WTC11 (cell line): ENCODE data around the gene H19. TPM values are rescaled to one million over a fixed set of nuclear protein-coding genes. Genes with fewer than 3 reads are reported as not detected.

Experiments used
- ATAC-seq: fragments of 200-7000 bp; cut with Tn5 transposase; 2 replicates; pipeline ENCODE4 v1.10.0; 2021; ENCODE audit warnings: mild to moderate bottlenecking, moderate library complexity
- CTCF ChIA-PET: fragments of 300-600 bp; sonication (Branson Sonifier 250); formaldehyde crosslinking; loops from one replicate; lab custom pipeline; 2021; ENCODE audit warnings: antibody characterized with exemption; lab: Charles Lee
- POLR2A ChIA-PET: fragments of 350-600 bp; sonication (Branson Sonifier 250); formaldehyde crosslinking; loops from one replicate; lab custom pipeline; 2021; ENCODE audit warnings: antibody characterized with exemption; lab: Charles Lee
- DNase-seq: peaks from one replicate; pipeline ENCODE4 v3.0.0; 2021; ENCODE audit warnings: low spot score
- H3K27ac Mint-ChIP-seq: 2 replicates; pipeline ENCODE4 v1.8.0; 2021; ENCODE audit warnings: mixed read lengths
- H3K27me3 Mint-ChIP-seq: 2 replicates; pipeline ENCODE4 v1.8.0; 2021; ENCODE audit warnings: low read depth, mild to moderate bottlenecking, moderate library complexity, mixed read lengths
- H3K36me3 Mint-ChIP-seq: 2 replicates; pipeline ENCODE4 v1.8.0; 2021; ENCODE audit warnings: mixed read lengths
- H3K4me1 Mint-ChIP-seq: 2 replicates; pipeline ENCODE4 v1.8.0; 2022; ENCODE audit warnings: mixed read lengths
- H3K4me3 Mint-ChIP-seq: 2 replicates; pipeline ENCODE4 v1.8.0; 2021; ENCODE audit warnings: mild to moderate bottlenecking, moderate library complexity, mixed read lengths
- H3K9me3 Mint-ChIP-seq: 2 replicates; pipeline ENCODE4 v1.8.0; 2021; ENCODE audit warnings: mixed read lengths
- AR ChIP-seq: fragments of 250-450 bp; sonication (Bioruptor Pico); IDR thresholded peaks from 2 replicates; pipeline ENCODE4 v1.9.0; 2021; ENCODE audit warnings: mild to moderate bottlenecking
- ATF3 ChIP-seq: sonication (generic); formaldehyde crosslinking; conservative IDR thresholded peaks from 2 replicates; pipeline ENCODE4 v1.8.1; 2022; ENCODE audit warnings: mild to moderate bottlenecking, missing genetic modification reagents
- FOXK1 ChIP-seq: sonication (generic); formaldehyde crosslinking; IDR thresholded peaks from 2 replicates; pipeline ENCODE4 v1.8.0; 2022; ENCODE audit warnings: mild to moderate bottlenecking, moderate library complexity, missing genetic modification reagents
- GTF2I ChIP-seq: fragments of 250-450 bp; sonication (Bioruptor Pico); conservative IDR thresholded peaks from 2 replicates; pipeline ENCODE4 v1.4.0; 2021; ENCODE audit warnings: mild to moderate bottlenecking
- NFE2L1 ChIP-seq: sonication (generic); formaldehyde crosslinking; IDR thresholded peaks from 2 replicates; pipeline ENCODE4 v1.8.1; 2023; ENCODE audit warnings: missing genetic modification reagents
- NR3C1 ChIP-seq: sonication (generic); formaldehyde crosslinking; conservative IDR thresholded peaks from 2 replicates; pipeline ENCODE4 v1.8.1; 2023; ENCODE audit warnings: low read depth, mild to moderate bottlenecking, missing genetic modification reagents
- OVOL2 ChIP-seq: fragments of 250-450 bp; sonication (Bioruptor Pico); IDR thresholded peaks from 2 replicates; pipeline ENCODE4 v1.9.0; 2021; ENCODE audit warnings: mild to moderate bottlenecking, borderline replicate concordance
- PRDM15 ChIP-seq: sonication (generic); formaldehyde crosslinking; IDR thresholded peaks from 2 replicates; pipeline ENCODE4 v1.8.0; 2022; ENCODE audit warnings: missing genetic modification reagents
- PREB ChIP-seq: sonication (generic); formaldehyde crosslinking; IDR thresholded peaks from 2 replicates; pipeline ENCODE4 v1.8.1; 2022; ENCODE audit warnings: mild to moderate bottlenecking, missing genetic modification reagents, moderate library complexity, borderline replicate concordance
- PRRX2 ChIP-seq: fragments of 250-450 bp; sonication (Bioruptor Pico); IDR thresholded peaks from 2 replicates; pipeline ENCODE4 v1.8.0; 2021; ENCODE audit warnings: mild to moderate bottlenecking
- RORB ChIP-seq: fragments of 250-450 bp; sonication (Bioruptor Pico); IDR thresholded peaks from 2 replicates; pipeline ENCODE4 v1.9.0; 2021; ENCODE audit warnings: mild to moderate bottlenecking
- ZMAT4 ChIP-seq: fragments of 250-450 bp; sonication (Bioruptor Pico); IDR thresholded peaks from 2 replicates; pipeline ENCODE4 v1.9.0; 2021; ENCODE audit warnings: mild to moderate bottlenecking
- ZNF425 ChIP-seq: fragments of 250-450 bp; sonication (Bioruptor Pico); conservative IDR thresholded peaks from 2 replicates; pipeline ENCODE4 v1.9.0; 2021; ENCODE audit warnings: mild to moderate bottlenecking
- ZNF671 ChIP-seq: fragments of 250-450 bp; sonication (Bioruptor Pico); IDR thresholded peaks from 2 replicates; pipeline ENCODE4 v1.8.0; 2021; ENCODE audit warnings: mild to moderate bottlenecking
- total RNA-seq: library from RNA; stranded (reverse); gene quantifications from 3 replicates; pipeline ENCODE4 v1.2.3, GENCODE V29; 2021

H19 gene
- total RNA-seq, 1 experiment from 2014 or later, result 12.7 TPM

- H3K27ac Mint-ChIP-seq, result no peak overlapping the region
- CTCF ChIA-PET, result interaction anchor here (0.8 to 22.2 kb wide), 6 partner anchors 11 to 387 kb away, joined by 3 to 761 read pairs (median 16); partner anchors contain the start of gene INS
- no peaks in the 10 kb centered on the region for H3K36me3 Mint-ChIP-seq
Measured at GRCh38 chr11:2039198-2039759, 41.6 kb upstream of the H19 start.

More at GRCh38 chr11:2039198-2039759, 41.6 kb upstream of the H19 start:
- no peaks in the 10 kb centered on the region for H3K9me3 Mint-ChIP-seq
- TF ChIP-seq AR (CRISPR knock-in tag) (no peak), ATF3 (CRISPR knock-in tag) (no peak), PRRX2 (CRISPR knock-in tag) (no peak), FOXK1 (CRISPR knock-in tag) (no peak), ZMAT4 (no peak), NFE2L1 (CRISPR knock-in tag) (no peak), GTF2I (CRISPR knock-in tag) (no peak), RORB (no peak), OVOL2 (no peak), PRDM15 (CRISPR knock-in tag) (no peak), ZNF671 (CRISPR knock-in tag) (no peak), PREB (no peak), ZNF425 (CRISPR knock-in tag) (no peak), NR3C1 (CRISPR knock-in tag) (no peak)
- TF ChIP-seq, all 79 proteins: peak for 0
- ATAC-seq (no peak), DNase-seq (no peak)
- POLR2A ChIA-PET, result no interaction called here
- Mint-ChIP-seq H3K4me1 (no peaks in the 10 kb centered on the region), H3K27me3 (no peaks in the 10 kb centered on the region), H3K4me3 (no peak overlapping the region)
